ENCODE measurements around the gene IFNL1. TPM values are rescaled to one million over a fixed set of nuclear protein-coding genes. Genes with fewer than 3 reads are reported as not detected.

IFNL1 gene
- not detected in 2 replicates for total RNA-seq

GRCh38 chr19:39296055-39296645 is at the start of gene IFNL1:
TSS of gene IFNL1 (plus strand) at chr19:39296407. CDS start at chr19:39296422, 15 bp downstream.

DNA sequence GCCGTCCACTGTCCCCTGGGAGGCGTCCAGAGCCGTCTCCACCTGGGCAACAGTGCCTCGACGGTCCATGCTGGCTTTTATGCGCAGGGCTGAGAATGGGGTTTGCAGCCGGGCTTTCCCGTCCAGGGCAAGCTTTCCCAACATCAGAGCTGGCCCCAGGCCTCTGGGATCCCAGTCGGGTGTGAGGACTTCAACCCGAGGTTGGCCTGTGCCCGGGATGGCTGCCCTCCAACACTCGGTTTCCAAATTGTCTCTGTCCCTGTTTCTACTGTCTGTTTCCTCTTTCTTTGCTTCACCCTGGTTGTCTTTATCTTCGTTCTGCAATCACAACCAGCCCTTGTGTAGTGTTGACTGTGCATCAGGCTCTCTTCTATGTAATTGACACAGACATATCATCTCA is 47.4 kb upstream of the IFNL1 start, which contains the start of gene IFNL4:
Gene IFNL4 (minus strand): TSS at position 51 of the 400 bp plus-strand sequence.

DNA sequence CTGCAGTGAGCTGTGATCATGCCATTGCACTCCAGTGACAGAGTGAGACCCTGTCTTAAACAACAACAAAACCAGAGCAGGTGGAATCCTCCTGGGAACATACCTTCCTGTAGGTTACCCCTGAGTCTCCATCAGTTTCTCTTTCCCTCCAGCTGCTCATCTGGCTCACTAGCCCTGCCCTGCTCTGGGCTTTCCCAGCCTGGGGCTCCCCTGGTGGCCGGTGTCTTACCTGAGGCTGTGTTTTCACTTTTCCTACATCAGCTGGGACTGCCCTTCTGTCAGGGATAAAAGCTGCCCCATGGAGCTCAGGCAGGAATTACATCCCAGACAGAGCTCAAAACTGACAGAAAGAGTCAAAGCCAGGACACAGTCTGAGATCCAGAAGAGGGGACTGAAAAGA is 28.1 kb upstream of the IFNL1 start, which contains the start of gene IFNL2:
Gene IFNL2 (plus strand): TSS at position 312 of the 400 bp plus-strand sequence. CDS start 173 bp downstream, outside the sequence.

DNA sequence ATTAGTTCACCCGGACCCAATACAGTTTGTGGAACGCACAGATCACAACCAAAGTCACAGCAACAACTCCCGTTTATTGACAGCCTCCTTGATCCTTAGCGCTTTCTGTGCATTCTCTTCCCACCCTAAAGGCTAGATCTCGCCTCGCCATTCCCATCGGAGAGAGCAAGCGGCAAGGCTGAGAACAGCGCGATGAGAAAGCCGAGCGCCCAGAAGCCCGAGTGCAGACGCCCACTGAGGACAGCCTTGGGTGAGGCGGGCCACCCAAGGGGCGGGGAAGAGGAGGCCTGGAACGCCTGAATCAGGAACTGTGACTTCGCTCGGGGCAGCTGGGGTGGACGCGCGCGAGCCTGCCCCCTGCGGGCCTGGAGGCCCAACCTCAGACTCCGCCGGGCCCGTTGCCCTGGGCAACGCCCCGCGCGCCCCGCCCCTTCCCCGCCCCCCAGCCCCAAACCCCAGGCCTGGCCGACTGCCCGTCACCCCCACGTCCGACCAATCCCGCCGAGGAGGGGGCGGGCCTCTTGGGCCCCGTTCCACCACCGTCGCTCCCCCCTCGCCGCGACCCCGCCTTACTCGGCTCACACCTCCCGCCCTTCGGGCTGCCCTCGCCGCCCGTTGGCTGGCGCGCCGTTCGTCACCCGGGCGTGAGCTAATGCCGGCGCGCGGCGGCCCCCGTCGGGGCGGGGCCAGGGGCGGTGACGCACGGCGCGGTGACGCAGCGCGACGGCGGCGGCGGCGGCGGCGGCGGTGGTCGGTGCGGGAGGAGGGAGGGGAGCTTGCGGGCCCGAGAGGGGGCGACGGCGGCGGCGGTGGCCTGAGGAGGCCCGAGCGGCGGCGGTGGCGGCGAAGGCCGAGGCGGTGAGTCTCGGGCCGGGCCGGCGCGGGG is 45.8 kb downstream of the IFNL1 start, which contains the start of gene SAMD4B:
Gene SAMD4B (plus strand): TSS at position 703 of the 886 bp plus-strand sequence. CDS start 14,473 bp downstream, outside the sequence.

Other genes starting within 250 kb of the IFNL1 start
- gene ACP7, start 212.0 kb upstream of the IFNL1 start, total RNA-seq: 0.56 and 1.7 TPM in 2 replicates
- gene PAK4, start 170.6 kb upstream of the IFNL1 start, total RNA-seq: 3.7 and 5.9 TPM in 2 replicates
- gene NCCRP1, start 99.4 kb upstream of the IFNL1 start, total RNA-seq: not detected in 2 replicates
- gene SYCN, start 92.1 kb upstream of the IFNL1 start, total RNA-seq: not detected in 2 replicates
- not detected in 2 replicates for gene IFNL3, start 51.4 kb upstream of the IFNL1 start, total RNA-seq
- gene IFNL4, start 47.6 kb upstream of the IFNL1 start, total RNA-seq: not detected in 2 replicates
- gene IFNL2, start 28.0 kb upstream of the IFNL1 start, total RNA-seq: not detected in 2 replicates
- gene LRFN1, start 24.5 kb downstream of the IFNL1 start, total RNA-seq: 0.28 TPM in 1 of 2 replicates, not detected in the other
- gene GMFG, start 39.6 kb downstream of the IFNL1 start, total RNA-seq: 1.2 TPM in 1 of 2 replicates, not detected in the other
- 27.6 and 32.2 TPM in 2 replicates for gene SAMD4B, start 46.0 kb downstream of the IFNL1 start, total RNA-seq
- 28.8 and 68.2 TPM in 2 replicates for gene PAF1, start 94.7 kb downstream of the IFNL1 start, total RNA-seq
- gene MED29, start 95.0 kb downstream of the IFNL1 start, total RNA-seq: 19.7 and 24.0 TPM in 2 replicates
- gene ZFP36, start 110.4 kb downstream of the IFNL1 start, total RNA-seq: 1.1 and 1.7 TPM in 2 replicates
- 11.8 and 14.2 TPM in 2 replicates for gene PLEKHG2, start 116.3 kb downstream of the IFNL1 start, total RNA-seq
- gene RPS16, start 139.5 kb downstream of the IFNL1 start, total RNA-seq: 99.8 and 2,230 TPM in 2 replicates
- gene SUPT5H, start 149.2 kb downstream of the IFNL1 start, total RNA-seq: 49.9 and 91.4 TPM in 2 replicates
- 42.8 and 77.5 TPM in 2 replicates for gene TIMM50, start 184.4 kb downstream of the IFNL1 start, total RNA-seq
- under 0.01 and 0.19 TPM in 2 replicates for gene DLL3, start 202.5 kb downstream of the IFNL1 start, total RNA-seq
- gene SELENOV, start 218.7 kb downstream of the IFNL1 start, total RNA-seq: not detected in 2 replicates
- 2.8 and 4.2 TPM in 2 replicates for gene EID2B, start 236.4 kb downstream of the IFNL1 start, total RNA-seq
- gene EID2, start 243.8 kb downstream of the IFNL1 start, total RNA-seq: 7.9 and 16.9 TPM in 2 replicates

Data from regular cardiac myocyte (primary cell).